H9 (cell line): ENCODE data around the gene NCOA6. TPM values are rescaled to one million over a fixed set of nuclear protein-coding genes. Genes with fewer than 3 reads are reported as not detected.

Source experiments
- DNase-seq: peaks from one replicate; pipeline ENCODE4 v3.0.0-alpha.2; 2017
- H2AFZ ChIP-seq: one replicate; pipeline ENCODE4 v1.6.1; 2013; ENCODE audit warnings: mild to moderate bottlenecking, low read length, control low read depth, moderate library complexity
- H2AK5ac ChIP-seq: 2 replicates; pipeline ENCODE4 v1.6.1; 2013; ENCODE audit warnings: low read length, control low read depth, mixed read lengths; ENCODE audit not compliant: insufficient read length
- H2BK120ac ChIP-seq: one replicate; pipeline ENCODE4 v1.6.1; 2013; ENCODE audit warnings: low read depth, mild to moderate bottlenecking, low read length, control low read depth, inconsistent platforms; ENCODE audit not compliant: poor library complexity, severe bottlenecking
- H2BK12ac ChIP-seq: 2 replicates; pipeline ENCODE4 v1.6.1; 2013; ENCODE audit warnings: low read length, control low read depth, mixed read lengths, low read depth; ENCODE audit not compliant: insufficient read length
- H2BK15ac ChIP-seq: 2 replicates; pipeline ENCODE4 v1.6.1; 2013; ENCODE audit warnings: low read depth, low read length, control low read depth
- H2BK20ac ChIP-seq: one replicate; pipeline ENCODE4 v1.6.1; 2013; ENCODE audit warnings: low read depth, mild to moderate bottlenecking, low read length, control low read depth, inconsistent platforms; ENCODE audit not compliant: poor library complexity, severe bottlenecking
- H2BK5ac ChIP-seq: 2 replicates; pipeline ENCODE4 v1.6.1; 2013; ENCODE audit warnings: low read length, control low read depth, mixed read lengths; ENCODE audit not compliant: insufficient read length
- H3K14ac ChIP-seq: 2 replicates; pipeline ENCODE4 v1.6.1; 2013; ENCODE audit warnings: low read length, control low read depth; ENCODE audit not compliant: insufficient read depth
- H3K18ac ChIP-seq: 2 replicates; pipeline ENCODE4 v1.6.1; 2013; ENCODE audit warnings: low read depth, mild to moderate bottlenecking, mixed read lengths, low read length, control low read depth; ENCODE audit not compliant: insufficient read length
- H3K23ac ChIP-seq: 2 replicates; pipeline ENCODE4 v1.6.1; 2013; ENCODE audit warnings: low read length, control low read depth, mixed read lengths, low read depth; ENCODE audit not compliant: insufficient read length
- H3K23me2 ChIP-seq: 2 replicates; pipeline ENCODE4 v1.6.1; 2013; ENCODE audit warnings: low read depth, mild to moderate bottlenecking, mixed read lengths, low read length, control low read depth; ENCODE audit not compliant: insufficient read length, poor library complexity, severe bottlenecking
- H3K27ac ChIP-seq: 2 replicates; pipeline ENCODE4 v1.5.1; 2013; ENCODE audit warnings: low read length, control low read depth, mixed read lengths, low read depth; ENCODE audit not compliant: insufficient read length
- H3K27me3 ChIP-seq: 2 replicates; pipeline ENCODE4 v1.6.1; 2013; ENCODE audit warnings: low read length, control low read depth, inconsistent platforms; ENCODE audit not compliant: insufficient read depth
- H3K4ac ChIP-seq: 2 replicates; pipeline ENCODE4 v1.6.1; 2013; ENCODE audit warnings: low read depth, mild to moderate bottlenecking, control low read depth, inconsistent platforms, low read length, moderate library complexity
- H3K4me1 ChIP-seq: 2 replicates; pipeline ENCODE4 v1.6.1; 2013; ENCODE audit warnings: low read length, control low read depth, inconsistent platforms; ENCODE audit not compliant: insufficient read depth
- H3K4me2 ChIP-seq: 2 replicates; pipeline ENCODE4 v1.6.1; 2013; ENCODE audit warnings: low read length, control low read depth, mixed read lengths; ENCODE audit not compliant: insufficient read length, insufficient read depth
- H3K56ac ChIP-seq: 2 replicates; pipeline ENCODE4 v1.6.1; 2013; ENCODE audit warnings: low read depth, mild to moderate bottlenecking, mixed read lengths, low read length, control low read depth; ENCODE audit not compliant: insufficient read length
- H3K79me1 ChIP-seq: 2 replicates; pipeline ENCODE4 v1.6.1; 2013; ENCODE audit warnings: low read depth, mild to moderate bottlenecking, moderate library complexity, low read length, control low read depth, inconsistent platforms; ENCODE audit not compliant: insufficient read depth, poor library complexity, severe bottlenecking
- H3K79me2 ChIP-seq: 2 replicates; pipeline ENCODE4 v1.6.1; 2013; ENCODE audit warnings: low read length, control low read depth, inconsistent platforms; ENCODE audit not compliant: insufficient read depth
- H3K9ac ChIP-seq: 2 replicates; pipeline ENCODE4 v1.6.1; 2013; ENCODE audit warnings: low read length, control low read depth, mixed read lengths; ENCODE audit not compliant: insufficient read length; ENCODE audit errors: extremely low read depth
- H3K9me3 ChIP-seq: one replicate; pipeline ENCODE4 v1.6.1; 2013; ENCODE audit warnings: low read depth, low read length, inconsistent platforms; ENCODE audit not compliant: control insufficient read depth
- H3T11ph ChIP-seq: one replicate; pipeline ENCODE4 v1.6.1; 2013; ENCODE audit warnings: mild to moderate bottlenecking, low read length, control low read depth, inconsistent platforms
- H4K20me1 ChIP-seq: one replicate; pipeline ENCODE4 v1.6.1; 2013; ENCODE audit not compliant: control insufficient read depth, insufficient read length, insufficient read depth
- H4K5ac ChIP-seq: 2 replicates; pipeline ENCODE4 v1.6.1; 2013; ENCODE audit warnings: low read depth, mild to moderate bottlenecking, mixed read lengths, low read length, control low read depth; ENCODE audit not compliant: insufficient read length
- H4K8ac ChIP-seq: replicated peaks from 2 replicates; pipeline ENCODE4 v1.6.1; 2013; ENCODE audit warnings: low read length, control low read depth, mixed read lengths, low read depth; ENCODE audit not compliant: insufficient read length
- H4K91ac ChIP-seq: 2 replicates; pipeline ENCODE4 v1.6.1; 2013; ENCODE audit warnings: low read depth, mild to moderate bottlenecking, moderate library complexity, mixed read lengths, low read length, control low read depth; ENCODE audit not compliant: insufficient read length
- H3K27ac Mint-ChIP-seq, 3 experiments: 2 replicates in 2 of 3; 3 replicates in 1 of 3; pipeline ENCODE4 v1.8.0; 2020 to 2021; ENCODE audit warnings: mixed read lengths in 3 of 3, mild to moderate bottlenecking in 1 of 3, moderate library complexity in 1 of 3
- H3K27me3 Mint-ChIP-seq: 2 replicates; pipeline ENCODE4 v1.8.0; 2021; ENCODE audit warnings: low read depth, mild to moderate bottlenecking, moderate library complexity, mixed read lengths
- H3K36me3 Mint-ChIP-seq, 3 experiments: 2 replicates in 2 of 3; 3 replicates in 1 of 3; pipeline ENCODE4 v1.8.0; 2020 to 2021; ENCODE audit warnings: low read depth in 3 of 3, mixed read lengths in 3 of 3; ENCODE audit not compliant: insufficient read depth in 1 of 3
- H3K4me1 Mint-ChIP-seq, 2 experiments: 2 replicates each; pipeline ENCODE4 v1.8.0; 2020; ENCODE audit warnings: mixed read lengths in 2 of 2
- H3K4me3 Mint-ChIP-seq, 2 experiments: 2 replicates in 1 of 2; 3 replicates in 1 of 2; pipeline ENCODE4 v1.8.0; 2020 to 2021; ENCODE audit warnings: mild to moderate bottlenecking in 2 of 2, mixed read lengths in 2 of 2, moderate library complexity in 1 of 2
- H3K9me3 Mint-ChIP-seq, 2 experiments: 2 replicates in 1 of 2; 3 replicates in 1 of 2; pipeline ENCODE4 v1.8.0; 2020; ENCODE audit warnings: mild to moderate bottlenecking in 2 of 2, mixed read lengths in 2 of 2, moderate library complexity in 1 of 2
- WGBS: extraction: QIAGEN DNeasy Blood & Tissue Kit; methylation state at CpG from one replicate; pipeline ENCODE4 v1.1.7; 2013; ENCODE audit warnings: missing lambda C conversion rate, low lambda C conversion rate, mixed read lengths; ENCODE audit not compliant: insufficient read length; ENCODE audit errors: extremely low coverage; 5-methylcytosine and 5-hydroxymethylcytosine counted together
- total RNA-seq: library from RNA; stranded (reverse); gene quantifications from 2 replicates; pipeline ENCODE4 v1.2.1, GENCODE V29; 2021
- TF ChIP-seq, protein P1 (sequence below): fragments of 200-600 bp; sonication (generic); conservative IDR thresholded peaks from 3 replicates; pipeline ENCODE4 v1.8.0; 2021; ENCODE audit warnings: antibody characterized with exemption, mild to moderate bottlenecking

Gene NCOA6
- total RNA-seq, 1 experiment from 2014 or later, result 23.9 TPM

DNA sequence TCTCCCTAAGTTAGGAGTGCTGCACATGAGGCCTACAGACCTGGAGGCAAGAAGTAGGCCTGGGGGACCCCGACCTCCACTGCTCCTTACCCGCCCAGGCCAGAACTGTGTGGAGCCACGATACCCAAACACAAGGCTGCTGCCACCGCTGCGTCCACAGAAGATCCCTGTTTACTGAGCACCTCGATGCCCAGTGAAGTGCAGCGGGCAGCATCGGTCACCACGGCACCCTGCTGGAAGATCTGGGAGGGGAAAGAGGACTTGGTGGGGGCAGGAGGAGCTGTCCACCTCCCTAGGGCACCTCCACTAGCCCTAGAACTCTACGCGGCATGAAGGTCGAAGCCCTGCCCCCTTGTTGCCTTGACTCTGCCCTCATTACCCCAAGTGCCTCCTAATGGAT, 37.3 kb upstream of the NCOA6 start:
- H3K23me2 ChIP-seq, result no peaks in the 10 kb centered on the region
- H3K9ac ChIP-seq, result no peak overlapping the region
- H3T11ph ChIP-seq, result no peak overlapping the region
- TF ChIP-seq, protein P1, sequence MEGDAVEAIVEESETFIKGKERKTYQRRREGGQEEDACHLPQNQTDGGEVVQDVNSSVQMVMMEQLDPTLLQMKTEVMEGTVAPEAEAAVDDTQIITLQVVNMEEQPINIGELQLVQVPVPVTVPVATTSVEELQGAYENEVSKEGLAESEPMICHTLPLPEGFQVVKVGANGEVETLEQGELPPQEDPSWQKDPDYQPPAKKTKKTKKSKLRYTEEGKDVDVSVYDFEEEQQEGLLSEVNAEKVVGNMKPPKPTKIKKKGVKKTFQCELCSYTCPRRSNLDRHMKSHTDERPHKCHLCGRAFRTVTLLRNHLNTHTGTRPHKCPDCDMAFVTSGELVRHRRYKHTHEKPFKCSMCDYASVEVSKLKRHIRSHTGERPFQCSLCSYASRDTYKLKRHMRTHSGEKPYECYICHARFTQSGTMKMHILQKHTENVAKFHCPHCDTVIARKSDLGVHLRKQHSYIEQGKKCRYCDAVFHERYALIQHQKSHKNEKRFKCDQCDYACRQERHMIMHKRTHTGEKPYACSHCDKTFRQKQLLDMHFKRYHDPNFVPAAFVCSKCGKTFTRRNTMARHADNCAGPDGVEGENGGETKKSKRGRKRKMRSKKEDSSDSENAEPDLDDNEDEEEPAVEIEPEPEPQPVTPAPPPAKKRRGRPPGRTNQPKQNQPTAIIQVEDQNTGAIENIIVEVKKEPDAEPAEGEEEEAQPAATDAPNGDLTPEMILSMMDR, result no peak
- no peak overlapping the region for H3K18ac ChIP-seq
- DNase-seq, result no peak
- WGBS, result no CpG with 5 or more reads among the region's 12 CpGs
- H3K36me3 Mint-ChIP-seq, result peaks cover 9 to 47% (median 20%) of the 10 kb centered on the region in 3 experiments; a peak in 6 of 7 replicates
- H3K27me3 Mint-ChIP-seq, result no peaks in the 10 kb centered on the region
- no peak overlapping the region for H4K8ac ChIP-seq
- H3K79me1 ChIP-seq, result no peaks in the 10 kb centered on the region
- H3K4me3 Mint-ChIP-seq, result 0 out of 5 replicates have a peak overlapping the region, but pooled peaks of 1 of the 2 experiments have one; percentile 1
- H3K4me1 Mint-ChIP-seq, result peaks cover 8% of the 10 kb centered on the region in 2 experiments
- no peak overlapping the region for H3K14ac ChIP-seq
- H3K27me3 ChIP-seq, result no peaks in the 10 kb centered on the region
- no peaks in the 10 kb centered on the region for H3K9me3 Mint-ChIP-seq
- no peak overlapping the region for H2AFZ ChIP-seq
- no peak overlapping the region for H2BK15ac ChIP-seq
- H2AK5ac ChIP-seq, result no peak overlapping the region
- H3K27ac ChIP-seq, result no peak overlapping the region
- H3K56ac ChIP-seq, result no peak overlapping the region
- no peak overlapping the region for H2BK120ac ChIP-seq
- H4K20me1 ChIP-seq, result no peaks in the 10 kb centered on the region
- no peaks in the 10 kb centered on the region for H3K79me2 ChIP-seq
- no peaks in the 10 kb centered on the region for H3K9me3 ChIP-seq
- no peak overlapping the region for H3K4me2 ChIP-seq
- peak overlapping the region in 2 of 3 experiments; percentile 19 to 87; a peak in 3 of 7 replicates for H3K27ac Mint-ChIP-seq
- no peak overlapping the region for H2BK12ac ChIP-seq
- no peaks in the 10 kb centered on the region for H3K4me1 ChIP-seq
- H2BK5ac ChIP-seq, result no peak overlapping the region
- no peak overlapping the region for H2BK20ac ChIP-seq
- no peak overlapping the region for H3K23ac ChIP-seq
- no peak overlapping the region for H4K5ac ChIP-seq
- no peak overlapping the region for H3K4ac ChIP-seq
- no peak overlapping the region for H4K91ac ChIP-seq
